ENCODE results near the gene PDF.
A peak's percentile ranks its signal among the peaks of the same experiment; 100 is the strongest.

The PDF gene

DNA sequence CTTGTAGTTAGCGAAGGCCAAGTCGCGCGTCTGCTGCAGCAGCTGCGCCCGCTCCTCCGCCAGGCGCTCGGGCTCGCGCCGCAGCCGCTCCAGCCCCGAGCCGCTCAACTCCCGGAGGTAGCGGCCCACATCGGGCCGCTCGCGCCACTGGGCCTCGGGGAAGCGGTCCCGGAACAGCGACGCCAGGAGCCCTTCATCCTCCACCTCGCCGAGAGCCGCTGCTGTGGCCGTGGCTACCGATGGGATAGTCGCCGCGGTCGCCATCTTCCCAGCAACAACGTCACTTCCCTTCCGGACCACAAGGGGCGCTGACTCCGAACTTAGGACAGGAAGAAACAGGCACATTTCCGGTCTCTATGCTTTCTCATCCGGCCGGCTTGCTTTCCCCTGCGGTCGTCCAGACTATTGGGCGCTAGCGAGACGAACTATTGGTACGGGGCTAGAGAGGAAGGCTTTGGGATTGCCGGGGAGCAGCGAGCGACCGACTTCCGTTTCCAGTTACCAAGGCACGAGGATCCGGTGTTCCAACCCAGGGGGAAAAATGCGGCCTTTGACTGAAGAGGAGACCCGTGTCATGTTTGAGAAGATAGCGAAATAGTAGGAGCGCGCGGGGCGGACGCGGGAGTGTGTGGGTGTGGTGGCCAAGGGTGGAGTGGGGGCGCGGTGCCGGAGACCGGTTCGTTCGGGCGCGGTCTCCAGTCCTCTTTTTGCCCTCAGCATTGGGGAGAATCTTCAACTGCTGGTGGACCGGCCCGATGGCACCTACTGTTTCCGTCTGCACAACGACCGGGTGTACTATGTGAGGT lies 9.1 kb upstream of the PDF start, which contains the start of the genes COG8 and NIP7:
TSS of gene COG8 (minus strand) at position 276 of the 806 bp plus-strand sequence. CDS start at position 264, 12 bp downstream.
TSS of gene NIP7 (plus strand) at position 484 of the 806 bp plus-strand sequence. CDS start at position 542, 58 bp downstream.
- DNase-seq, result peak; percentile 93 to 99 (median 94)

DNA sequence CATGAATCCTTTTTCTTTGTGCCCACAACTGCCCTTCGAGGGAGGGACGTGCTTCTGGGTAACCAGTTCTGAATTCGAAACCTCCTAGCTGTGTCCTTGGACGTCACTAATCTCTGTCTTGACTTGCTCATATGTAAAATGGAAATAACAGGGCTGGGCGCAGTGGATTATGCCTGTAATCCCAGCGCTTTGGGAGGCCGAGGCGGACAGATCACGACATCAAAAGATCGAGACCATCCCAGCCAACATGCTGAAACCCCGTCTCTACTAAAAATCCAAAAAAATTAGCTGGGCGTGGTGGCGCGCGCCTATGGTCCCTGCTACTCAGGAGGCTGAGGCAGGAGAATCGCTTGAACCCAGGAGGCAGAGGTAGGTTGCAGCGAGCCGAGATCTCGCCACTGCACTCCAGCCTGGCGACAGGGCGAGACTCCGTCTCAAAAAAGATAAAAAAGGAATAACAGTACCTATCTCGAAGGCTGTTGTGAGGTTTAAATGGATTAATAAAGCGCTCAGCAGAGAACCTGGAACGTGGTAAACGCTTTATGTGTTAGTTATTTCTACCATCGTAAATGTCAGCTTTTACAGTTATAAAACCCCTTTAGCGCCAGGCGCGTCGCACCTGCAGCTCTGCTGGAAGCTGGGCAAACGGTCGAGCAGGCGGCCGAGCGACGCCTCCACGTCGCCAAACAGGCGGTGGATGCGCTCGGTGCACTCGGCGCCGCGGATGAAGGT lies 8.3 kb upstream of the PDF start:
- DNase-seq, result no peak

DNA sequence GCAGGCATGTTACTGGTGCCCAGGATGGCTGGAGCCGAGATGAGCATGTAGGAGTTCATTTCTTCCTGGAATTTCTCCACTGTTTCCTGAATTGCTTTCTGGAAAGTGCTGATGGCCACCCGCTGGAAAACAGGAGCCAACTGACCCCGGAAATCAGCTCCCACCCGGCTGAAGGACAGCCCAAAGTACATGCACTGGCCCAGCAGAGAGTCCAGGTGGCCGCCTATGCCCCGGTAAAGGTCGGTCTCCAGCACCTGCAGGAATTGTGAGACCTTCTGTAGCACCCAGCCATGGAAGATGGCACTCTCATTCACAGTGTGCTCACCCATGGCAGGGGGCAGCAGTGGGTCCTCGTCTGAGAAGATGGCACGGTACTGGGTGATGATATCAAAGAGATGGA lies 4.3 kb upstream of the PDF start:
- no peak for DNase-seq

DNA sequence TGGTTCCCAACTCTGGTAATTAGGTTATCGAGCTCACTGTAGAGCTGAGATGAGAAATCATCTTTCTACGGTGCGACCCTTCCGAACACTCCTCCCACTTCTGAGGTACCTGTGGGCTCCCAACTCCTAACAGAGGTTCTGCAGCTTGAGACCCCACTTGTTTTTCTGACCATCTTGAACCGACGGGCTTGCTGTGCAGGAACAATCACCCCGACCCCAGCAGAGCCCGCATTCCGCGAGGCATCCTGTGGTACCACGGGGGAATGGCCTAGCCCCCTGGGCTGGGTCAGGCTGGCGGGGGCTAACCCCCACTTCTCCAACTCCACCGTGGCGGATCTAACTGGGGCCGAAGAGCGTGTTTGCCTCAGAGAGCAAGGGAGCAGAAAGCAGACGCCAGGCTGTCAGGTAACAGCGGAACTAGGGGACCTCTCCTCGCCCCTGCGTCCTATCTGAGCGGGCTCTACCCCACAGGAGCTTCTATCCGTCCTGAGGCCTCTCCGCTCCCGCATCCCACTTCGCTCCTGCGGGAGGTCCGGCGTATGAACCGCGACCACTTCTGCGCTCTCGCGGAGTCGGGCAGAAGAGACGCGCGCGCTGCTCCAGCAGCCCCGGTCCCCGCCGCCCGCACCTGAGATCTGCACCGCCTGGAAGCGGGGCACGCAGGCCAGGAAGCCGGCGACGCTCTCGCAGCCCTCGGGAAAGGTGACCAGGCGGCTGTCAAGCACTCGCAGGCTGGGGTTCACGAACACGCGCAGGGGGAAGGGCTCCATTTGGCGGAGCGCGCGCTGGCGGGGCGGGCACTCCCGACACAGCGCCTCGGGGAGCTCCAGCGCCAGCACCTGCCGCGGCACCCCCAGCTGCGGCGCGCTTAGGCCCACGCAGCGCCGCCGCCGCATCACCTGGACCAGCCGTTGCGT lies 761 bp downstream of the PDF start:
- DNase-seq, result peak in 2 of 3 experiments; percentile 24 to 79

DNA sequence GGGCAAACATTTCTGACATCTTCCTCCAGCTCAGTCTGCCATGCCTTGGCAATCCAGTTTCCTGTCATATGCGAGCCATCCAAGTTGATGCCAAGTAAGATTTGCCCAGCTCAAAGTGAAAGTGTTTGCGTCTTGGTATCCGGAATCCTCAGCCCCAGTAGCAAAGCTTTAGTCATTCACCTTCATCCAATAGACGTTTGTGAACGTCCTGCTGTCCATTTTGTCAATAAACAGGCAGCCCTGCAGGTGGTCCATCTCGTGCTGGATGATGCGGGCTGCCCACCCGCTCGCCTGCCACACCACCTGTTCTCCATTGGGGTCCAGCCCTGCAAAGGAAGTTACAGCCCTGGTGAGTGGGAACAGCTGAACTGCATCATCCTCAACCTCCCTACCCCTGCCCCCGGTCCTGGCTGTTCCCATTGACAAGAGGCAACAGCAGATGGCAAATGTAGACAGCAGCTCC lies 1.5 kb downstream of the PDF start:
- DNase-seq, result peak in 1 of 3 experiments; percentile 23

DNA sequence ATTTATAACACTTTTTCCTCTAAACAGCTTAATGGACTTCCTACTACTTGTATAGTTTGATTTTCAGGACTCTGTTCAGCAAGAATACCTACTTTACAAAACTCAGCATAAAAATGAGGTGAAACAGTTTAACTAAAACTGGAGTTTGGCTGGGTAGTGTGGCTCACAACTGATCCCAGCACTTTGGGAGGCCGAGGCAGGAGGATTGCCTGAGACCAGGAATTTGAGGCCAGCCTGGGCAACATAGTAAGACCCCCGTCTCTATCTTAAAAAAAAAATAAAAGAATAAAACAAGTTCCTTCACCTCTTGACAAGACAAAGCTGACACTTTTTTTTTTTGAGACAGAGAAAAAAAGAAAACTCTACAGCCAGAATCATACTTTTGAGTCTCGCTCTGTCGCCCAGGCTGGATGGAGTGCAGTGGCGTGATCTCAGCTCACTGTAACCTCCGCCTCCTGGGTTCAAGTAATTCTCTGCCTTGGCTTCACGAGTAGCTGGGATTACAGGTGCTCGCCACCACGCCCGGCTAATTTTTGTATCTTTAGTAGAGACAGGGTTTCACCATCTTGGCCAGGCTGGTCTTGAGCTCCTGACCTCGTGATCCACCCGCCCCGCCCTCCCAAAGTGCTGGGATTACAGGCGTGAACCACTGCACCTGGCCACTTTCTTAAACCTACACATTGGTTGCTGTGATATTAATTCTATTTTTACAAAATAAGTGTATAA lies 2.6 kb downstream of the PDF start:
- DNase-seq, result no peak

DNA sequence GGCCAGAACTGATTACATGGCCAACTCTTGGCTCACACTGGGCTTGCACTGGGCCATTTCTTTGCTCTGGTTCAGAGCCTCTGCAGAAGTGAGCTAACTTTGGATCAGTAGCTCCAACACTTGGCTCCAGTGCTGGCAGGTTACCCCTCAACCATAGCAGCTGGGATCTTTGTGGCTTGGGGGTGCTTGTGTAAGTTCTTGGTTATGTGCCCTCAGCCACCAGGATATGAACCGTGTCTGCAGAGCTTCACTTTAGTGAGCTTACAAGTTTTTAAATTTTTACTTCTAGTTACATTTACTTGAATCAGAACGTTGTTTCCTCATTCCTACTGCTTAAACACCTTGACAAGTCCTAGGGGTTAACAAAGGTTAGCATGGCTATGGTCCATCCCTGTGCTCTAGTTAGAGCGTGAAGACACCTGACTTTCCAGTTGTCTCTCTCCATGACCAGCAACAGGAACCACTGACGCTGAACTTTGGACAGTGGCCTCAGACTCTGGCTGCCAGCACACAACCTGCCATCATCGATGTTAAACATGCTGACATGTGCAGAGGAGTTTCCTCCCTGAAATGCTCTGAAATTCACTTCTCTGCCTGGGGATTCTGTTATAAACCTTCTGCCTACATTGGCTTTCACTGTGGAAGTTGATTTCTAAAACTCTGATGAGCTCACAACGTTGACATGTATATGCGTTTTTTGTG lies 4.1 kb downstream of the PDF start:
- DNase-seq, result no peak

DNA sequence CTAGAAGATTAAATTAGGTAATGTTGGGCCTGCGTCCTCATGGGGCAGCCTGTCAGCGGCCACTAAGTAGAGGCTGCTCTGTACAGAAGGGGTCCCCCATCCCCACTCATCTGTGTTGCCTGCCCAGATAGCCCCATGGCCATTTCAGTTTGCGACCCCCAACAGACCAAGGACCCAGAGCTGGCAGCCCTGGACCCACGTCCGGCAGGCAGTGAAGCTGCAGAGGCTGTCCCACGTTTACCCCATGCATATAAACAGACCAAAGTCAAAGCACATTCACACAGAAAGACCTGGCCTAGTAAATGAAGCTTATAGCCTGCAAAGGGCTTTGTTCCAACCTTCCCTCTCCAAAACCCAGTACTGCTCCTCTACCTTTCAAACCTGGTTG lies 4.6 kb downstream of the PDF start:
- DNase-seq, result no peak

DNA sequence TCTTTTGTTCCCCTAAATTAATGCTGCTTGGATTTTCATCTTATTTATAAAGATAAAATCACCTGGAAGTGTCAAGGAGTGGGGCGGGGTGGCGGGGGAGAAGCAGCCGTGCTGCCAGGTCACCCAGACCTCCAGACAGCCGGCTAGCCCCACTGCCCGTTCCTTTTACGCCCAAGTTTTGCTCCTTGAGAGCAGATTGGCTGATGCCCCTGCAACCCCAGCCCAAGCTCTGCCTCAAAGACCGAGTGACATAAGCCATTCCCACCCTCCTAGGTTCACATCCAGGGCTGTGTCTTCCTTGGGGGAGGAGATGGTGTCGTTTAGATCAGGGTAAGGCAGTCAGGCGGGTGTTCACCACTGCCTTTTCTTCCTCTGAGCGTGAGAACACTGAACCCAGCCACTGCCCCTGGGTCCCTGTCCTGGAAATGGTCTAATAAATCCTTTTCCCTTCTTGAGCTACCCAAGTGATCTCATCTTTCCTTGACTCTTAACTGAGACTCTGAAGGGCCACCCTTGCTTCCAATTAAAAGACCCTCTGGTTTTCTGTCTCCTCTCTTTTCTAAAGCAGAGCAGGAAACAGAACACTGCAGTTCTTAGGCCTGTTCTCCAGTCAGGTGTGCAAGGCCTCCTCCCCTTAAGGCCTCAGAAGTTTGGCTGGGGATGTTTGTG lies 5.7 kb downstream of the PDF start:
- DNase-seq, result no peak

DNA sequence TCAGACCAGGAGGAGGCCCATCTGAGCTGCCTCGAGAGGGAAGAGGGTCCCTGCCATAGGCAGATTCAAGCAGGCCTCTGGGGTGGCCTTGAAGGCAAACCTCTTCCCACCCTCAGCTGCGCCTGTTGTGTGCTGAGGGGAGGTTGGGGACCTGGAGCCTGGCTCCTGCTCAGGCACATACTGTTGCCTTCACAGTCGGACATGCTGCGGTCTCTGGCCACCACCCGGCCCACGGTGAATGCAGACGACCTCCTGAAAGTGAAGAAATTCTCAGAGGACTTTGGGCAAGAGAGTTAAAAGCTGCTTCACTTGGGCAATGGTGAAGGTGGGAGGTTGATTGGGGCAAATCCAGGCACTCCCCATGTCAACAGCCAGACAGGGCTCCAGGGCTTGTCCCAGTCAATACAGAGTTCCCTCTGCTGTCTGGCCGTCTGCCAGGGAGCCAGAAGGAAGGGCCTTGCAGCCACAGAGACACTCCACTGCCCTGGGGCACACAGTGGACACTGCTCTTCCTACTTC lies 6.3 kb downstream of the PDF start:
- no peak for DNase-seq

DNA sequence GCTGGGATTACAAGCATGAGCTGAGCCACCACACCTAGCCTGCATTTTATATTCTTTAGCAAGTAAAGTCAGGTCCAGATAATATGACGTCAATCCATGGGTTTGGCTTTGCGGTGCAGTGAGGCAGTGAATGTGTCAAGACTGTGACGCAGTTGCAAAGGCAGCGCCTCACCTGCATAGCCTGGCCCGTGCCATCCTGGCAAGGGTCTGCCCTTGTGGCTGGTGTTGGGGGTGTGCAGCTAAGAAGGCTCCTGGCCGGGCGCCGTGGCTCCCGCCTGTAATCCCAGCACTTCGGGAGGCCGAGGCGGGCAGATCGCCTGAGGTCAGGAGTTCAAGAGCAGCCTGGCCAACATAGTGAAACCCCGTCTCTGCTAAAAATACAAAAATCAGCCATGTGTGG lies 7.0 kb downstream of the PDF start:
- no peak for DNase-seq

DNA sequence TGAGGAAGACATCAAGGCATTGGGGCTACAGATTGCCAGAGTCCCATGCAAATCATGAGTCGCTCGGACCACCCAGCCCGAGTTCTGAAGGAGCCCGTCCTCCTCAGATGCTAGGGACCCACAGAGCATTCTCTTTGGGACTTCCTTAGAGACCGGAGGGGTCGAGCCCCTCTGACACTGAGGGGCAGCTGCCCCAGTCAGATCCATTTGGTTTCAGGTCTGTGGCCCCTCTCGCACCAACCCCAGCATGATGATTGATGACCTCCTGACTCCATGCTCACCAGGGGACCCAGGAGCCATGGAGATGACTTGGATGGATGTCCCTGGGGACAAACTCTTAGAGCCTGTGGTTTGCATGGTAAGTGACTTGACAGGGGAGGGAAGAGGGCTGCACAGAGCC lies 8.0 kb downstream of the PDF start:
- no peak for DNase-seq

DNA sequence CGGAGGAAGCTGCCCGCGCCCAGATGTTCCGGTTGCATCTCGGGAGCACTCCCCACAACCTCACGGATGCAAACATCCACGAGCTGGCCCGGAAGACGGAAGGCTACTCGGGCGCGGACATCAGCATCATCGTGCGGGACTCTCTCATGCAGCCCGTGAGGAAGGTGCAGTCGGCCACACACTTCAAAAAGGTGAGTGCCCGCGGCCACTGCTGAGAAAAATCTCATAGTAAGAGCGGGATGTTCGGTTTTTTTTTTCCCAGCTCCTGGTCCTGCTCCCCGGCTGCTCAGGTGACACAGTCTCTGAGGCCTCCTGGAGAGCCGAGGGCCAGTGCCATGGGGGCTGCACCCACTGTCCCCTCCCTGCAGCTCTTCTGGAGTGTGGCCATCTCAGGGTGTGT lies 9.3 kb downstream of the PDF start:
- DNase-seq, result no peak

DNA sequence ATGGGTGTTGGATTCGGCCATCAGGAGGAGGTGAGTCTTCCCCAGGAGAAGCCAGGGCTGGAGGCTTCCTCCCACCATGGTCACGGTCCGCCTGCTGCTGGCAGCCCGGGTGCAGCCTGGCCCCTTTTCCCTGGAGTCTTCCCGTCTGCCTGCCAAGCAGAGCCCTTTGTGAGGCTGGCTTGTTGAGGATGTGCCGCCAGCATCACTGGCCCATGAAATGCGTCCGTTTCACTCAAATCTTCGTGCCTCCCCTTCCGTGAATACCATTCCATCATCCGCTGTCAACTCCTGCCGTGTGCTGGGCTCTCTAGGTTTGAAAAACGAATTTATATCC lies 9.7 kb downstream of the PDF start:
- DNase-seq, result no peak

DNA sequence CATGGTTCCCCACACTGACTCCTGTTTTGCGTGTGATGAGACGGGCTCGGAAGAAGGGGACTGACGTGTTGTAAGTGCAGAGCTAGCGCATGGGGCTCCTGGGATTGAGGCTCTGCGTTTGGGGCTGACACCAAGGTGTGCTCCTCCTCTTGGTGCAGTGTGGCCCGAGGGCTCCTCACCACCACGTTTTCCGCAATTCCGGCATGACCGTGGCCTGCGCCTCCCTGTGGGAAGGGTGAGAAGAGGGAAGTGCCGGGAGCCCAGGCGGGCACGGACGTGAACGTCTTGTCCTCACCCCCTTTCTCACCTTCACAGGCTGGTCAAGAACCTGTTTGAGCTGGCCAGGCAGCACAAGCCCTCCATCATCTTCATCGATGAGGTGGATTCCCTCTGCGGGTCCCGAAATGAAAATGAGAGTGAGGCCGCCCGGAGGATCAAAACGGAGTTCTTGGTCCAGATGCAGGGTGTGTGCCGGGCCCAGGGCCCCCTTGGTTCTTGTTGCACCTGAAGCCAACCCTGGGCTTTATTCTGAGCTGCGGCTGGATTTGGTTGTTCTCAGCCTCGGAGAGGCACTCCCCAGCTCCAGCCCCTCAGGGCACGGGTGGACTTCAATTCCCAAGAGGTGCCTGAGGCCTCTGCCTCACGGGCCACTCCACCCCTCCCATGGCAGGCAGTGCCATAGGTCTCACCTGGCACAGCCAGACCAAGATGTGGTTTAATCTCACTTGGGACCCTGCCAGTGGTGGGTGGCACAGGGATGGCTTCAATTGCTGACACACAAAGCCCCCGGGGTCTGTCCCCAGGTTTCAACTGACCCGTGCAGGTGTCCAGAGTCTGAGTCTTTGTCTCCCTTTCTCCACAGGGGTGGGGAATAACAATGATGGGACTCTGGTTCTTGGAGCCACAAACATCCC lies 10.3 kb downstream of the PDF start:
- no peak for DNase-seq

DNA sequence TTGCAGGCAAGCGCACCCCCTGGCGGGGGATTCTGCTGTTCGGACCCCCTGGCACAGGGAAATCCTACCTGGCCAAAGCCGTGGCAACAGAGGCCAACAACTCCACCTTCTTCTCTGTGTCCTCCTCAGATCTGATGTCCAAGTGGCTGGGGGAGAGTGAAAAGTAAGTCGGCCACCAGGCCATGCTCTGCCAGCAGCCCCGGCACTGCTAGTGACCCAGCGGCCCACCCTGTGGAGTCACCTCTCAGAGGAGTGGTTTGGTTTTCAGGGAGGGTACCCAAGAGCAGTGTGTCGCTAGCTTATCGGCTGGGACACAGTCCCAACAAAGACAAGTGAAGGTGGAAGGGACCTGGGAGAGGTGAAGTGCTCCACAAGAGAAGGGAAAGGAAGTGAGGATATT lies 11.0 kb downstream of the PDF start:
- no peak for DNase-seq

DNA sequence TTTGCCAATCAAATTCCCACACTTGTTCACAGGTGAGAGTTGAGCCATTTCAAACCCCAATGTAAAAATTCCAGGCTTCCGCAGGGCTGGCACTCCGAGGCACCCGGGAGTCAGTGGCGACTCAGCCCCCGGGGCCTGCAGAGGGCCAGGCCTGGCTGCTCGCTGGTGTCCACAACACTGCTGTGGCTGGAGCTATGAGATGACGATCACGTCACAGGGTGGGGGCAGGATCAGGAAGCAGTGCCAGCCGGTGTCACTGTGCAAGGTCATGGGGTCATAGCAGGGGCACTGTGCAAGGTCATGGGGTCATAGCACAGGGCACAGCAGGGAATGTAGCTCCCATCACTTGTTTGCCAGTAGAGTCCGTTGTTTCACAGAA lies 11.5 kb downstream of the PDF start:
- no peak for DNase-seq

DNA sequence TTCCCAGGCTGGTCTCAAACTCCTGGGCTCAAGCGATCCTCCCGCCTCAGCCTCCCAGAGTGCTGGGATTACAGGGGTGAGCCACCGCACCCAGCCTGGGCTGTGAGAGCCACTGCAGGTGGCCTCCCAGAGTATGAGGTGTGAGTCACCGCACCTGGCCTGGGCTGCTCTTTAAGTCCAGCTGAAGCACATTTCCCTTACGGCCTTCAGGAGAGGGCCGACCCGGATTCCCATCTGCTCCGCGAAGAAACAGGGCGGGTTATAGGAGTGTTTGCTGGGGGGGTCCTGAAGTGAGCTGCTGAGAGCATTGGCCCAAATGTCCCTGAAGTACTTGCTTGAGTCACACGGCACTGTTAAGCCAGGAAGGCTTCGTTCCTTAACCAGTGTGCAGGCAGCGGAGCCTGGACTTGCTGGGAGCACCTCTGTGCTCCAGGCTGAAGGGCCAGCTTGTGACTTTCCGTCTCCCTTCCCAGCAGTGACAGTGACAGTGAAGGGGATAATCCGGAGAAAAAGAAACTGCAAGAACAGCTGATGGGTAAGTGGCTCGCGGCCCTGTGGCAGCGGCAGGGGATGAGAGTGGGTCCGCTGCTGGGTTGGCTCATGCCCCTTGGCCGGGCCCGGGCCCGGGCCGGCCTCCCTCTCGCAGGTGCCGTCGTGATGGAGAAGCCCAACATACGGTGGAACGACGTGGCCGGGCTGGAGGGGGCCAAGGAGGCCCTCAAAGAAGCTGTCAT lies 12.0 kb downstream of the PDF start:
- no peak for DNase-seq

DNA sequence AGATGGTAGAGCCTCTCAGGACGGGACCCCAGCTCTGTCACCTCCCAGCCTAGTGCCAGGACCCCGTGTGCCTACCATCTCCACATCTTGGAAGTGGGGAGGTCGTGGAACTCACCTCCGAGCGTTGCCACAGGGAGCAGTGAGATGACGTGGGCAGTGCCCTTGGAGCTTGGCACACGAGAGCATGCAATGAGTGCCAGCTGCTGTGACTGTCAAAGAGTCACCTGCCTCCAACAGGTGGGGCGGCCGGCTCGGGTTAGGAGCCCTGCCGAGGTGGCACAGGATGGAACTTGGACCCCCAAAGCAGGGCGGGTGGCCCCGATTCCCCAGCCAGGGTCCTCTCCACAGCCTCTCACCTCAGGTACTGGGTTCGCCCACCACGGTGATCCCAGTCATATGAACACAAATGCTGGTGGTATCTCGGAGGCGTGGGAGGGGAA lies 13.8 kb downstream of the PDF start:
- DNase-seq, result no peak

Measured in NCI-H1417 (cell line).